GM23338 (cell line): ENCODE measurements around the gene EIF1AX. TPM values are rescaled to one million over a fixed set of nuclear protein-coding genes. Genes with fewer than 3 reads are reported as not detected.

Experiments
- ATAC-seq: fragments of 200-7000 bp; cut with Tn5 transposase; 3 replicates; pipeline ENCODE4 v1.9.1; 2020
- DNase-seq: peaks from one replicate; pipeline ENCODE4 v3.0.0-alpha.2; 2015; ENCODE audit warnings: low spot score
- H2AFZ ChIP-seq: fragments of 200-600 bp; sonication (generic); 2 replicates; pipeline ENCODE4 v1.8.0; 2016; ENCODE audit warnings: antibody characterized with exemption, mild to moderate bottlenecking, moderate library complexity
- H3F3A ChIP-seq: fragments of 200-600 bp; sonication (generic); replicated peaks from 2 replicates; pipeline ENCODE4 v1.8.0; 2017; ENCODE audit warnings: antibody characterized with exemption, mixed run types, low read depth
- H3K27ac ChIP-seq: fragments of 200-600 bp; sonication (generic); 2 replicates; pipeline ENCODE4 v1.6.1; 2016; ENCODE audit warnings: low read depth
- H3K27me3 ChIP-seq: fragments of 200-600 bp; sonication (generic); 2 replicates; pipeline ENCODE4 v1.8.0; 2016; ENCODE audit warnings: mild to moderate bottlenecking, mixed run types, moderate library complexity; ENCODE audit not compliant: insufficient read depth
- H3K36me3 ChIP-seq: fragments of 200-600 bp; sonication (generic); 2 replicates; pipeline ENCODE4 v1.8.0; 2016; ENCODE audit warnings: mild to moderate bottlenecking; ENCODE audit not compliant: insufficient read depth
- H3K4me1 ChIP-seq: fragments of 200-600 bp; sonication (generic); 2 replicates; pipeline ENCODE4 v1.8.0; 2016; ENCODE audit warnings: mild to moderate bottlenecking, moderate library complexity; ENCODE audit not compliant: insufficient read depth
- H3K4me2 ChIP-seq: fragments of 200-600 bp; sonication (generic); 2 replicates; pipeline ENCODE4 v1.7.1; 2017; ENCODE audit warnings: mixed run types
- H3K4me3 ChIP-seq: fragments of 200-600 bp; sonication (generic); 2 replicates; pipeline ENCODE4 v1.6.1; 2016; ENCODE audit warnings: mixed run types
- H3K79me2 ChIP-seq: fragments of 200-600 bp; sonication (generic); replicated peaks from 2 replicates; pipeline ENCODE4 v1.8.0; 2017; ENCODE audit warnings: mild to moderate bottlenecking; ENCODE audit not compliant: insufficient read depth
- H3K9me2 ChIP-seq: fragments of 200-600 bp; sonication (generic); 2 replicates; pipeline ENCODE4 v1.8.0; 2017; ENCODE audit not compliant: insufficient read depth
- H4K20me1 ChIP-seq: fragments of 200-600 bp; sonication (generic); replicated peaks from 2 replicates; pipeline ENCODE4 v1.8.0; 2017; ENCODE audit warnings: mild to moderate bottlenecking; ENCODE audit not compliant: insufficient read depth
- H3K27ac Mint-ChIP-seq: 2 replicates; pipeline ENCODE4 v1.8.0; 2020; ENCODE audit warnings: inconsistent platforms, mild to moderate bottlenecking, moderate library complexity, mixed read lengths
- H3K27me3 Mint-ChIP-seq: 3 replicates; pipeline ENCODE4 v1.8.0; 2022; ENCODE audit warnings: low read depth, mild to moderate bottlenecking, moderate library complexity, mixed read lengths, inconsistent platforms; ENCODE audit not compliant: insufficient read depth, poor library complexity
- H3K36me3 Mint-ChIP-seq: 3 replicates; pipeline ENCODE4 v1.8.0; 2021; ENCODE audit warnings: low read depth, mild to moderate bottlenecking, inconsistent platforms, moderate library complexity, mixed read lengths
- H3K4me1 Mint-ChIP-seq: 3 replicates; pipeline ENCODE4 v1.8.0; 2020; ENCODE audit warnings: mild to moderate bottlenecking, inconsistent platforms, mixed read lengths
- H3K4me3 Mint-ChIP-seq: 3 replicates; pipeline ENCODE4 v1.8.0; 2021; ENCODE audit warnings: moderate library complexity, mild to moderate bottlenecking, inconsistent platforms, mixed read lengths
- H3K9me3 Mint-ChIP-seq: 3 replicates; pipeline ENCODE4 v1.8.0; 2020; ENCODE audit warnings: moderate library complexity, mild to moderate bottlenecking, inconsistent platforms, mixed read lengths
- EZH2 ChIP-seq: fragments of 200-600 bp; sonication (generic); IDR thresholded peaks from one replicate; pipeline ENCODE4 v1.8.0; 2017; ENCODE audit warnings: antibody characterized with exemption, mild to moderate bottlenecking, low read depth; ENCODE audit not compliant: unreplicated experiment
- NANOG ChIP-seq: IDR thresholded peaks from 2 replicates; pipeline ENCODE4 v1.6.1; 2016; ENCODE audit warnings: antibody characterized with exemption, borderline replicate concordance
- POLR2AphosphoS5 ChIP-seq: IDR thresholded peaks from 2 replicates; pipeline ENCODE4 v1.6.1; 2016; ENCODE audit warnings: antibody characterized with exemption, low read depth
- STAT1 ChIP-seq: IDR thresholded peaks from one replicate; pipeline ENCODE4 v1.6.1; 2016; ENCODE audit warnings: antibody characterized with exemption; ENCODE audit not compliant: unreplicated experiment
- polyA plus RNA-seq: library from polyadenylated mRNA; unstranded; fragments of >200 nt; fragmentation: Nextera tagmentation; extraction: Ambion mirVana; gene quantifications from 2 replicates; pipeline ENCODE4 v1.2.1, GENCODE V29; 2016
- total RNA-seq: library from RNA; depleted of rRNA; stranded (reverse); fragments of >200 nt; shearing (Covaris generic); gene quantifications from 2 replicates; pipeline ENCODE4 v1.2.3, GENCODE V29; 2014
- TF ChIP-seq, protein P1 (sequence below): IDR thresholded peaks from 2 replicates; pipeline ENCODE4 v1.6.1; 2016; ENCODE audit warnings: antibody characterized with exemption
- TF ChIP-seq, protein P2 (sequence below), 2 experiments: fragments of 200-600 bp in 1 of 2; sonication (generic) in 1 of 2; conservative IDR thresholded peaks; 2 replicates each; pipeline versions ENCODE4 v1.5.1 to v1.6.1; 2016 to 2017; ENCODE audit warnings: antibody characterized with exemption in 2 of 2, low read depth in 2 of 2, mild to moderate bottlenecking in 2 of 2, moderate library complexity in 1 of 2
- TF ChIP-seq, protein P3 (sequence below): IDR thresholded peaks from one replicate; pipeline ENCODE4 v1.6.1; 2018; ENCODE audit warnings: antibody characterized with exemption; ENCODE audit not compliant: unreplicated experiment
- TF ChIP-seq, protein P4 (sequence below): fragments of 250-450 bp; sonication (Bioruptor Pico); IDR thresholded peaks from 2 replicates; pipeline ENCODE4 v1.5.0; 2020; ENCODE audit warnings: mild to moderate bottlenecking, moderate library complexity

The EIF1AX gene
- total and polyA plus RNA-seq, 2 experiments from 2014 or later, result 107 to 321 TPM

DNA sequence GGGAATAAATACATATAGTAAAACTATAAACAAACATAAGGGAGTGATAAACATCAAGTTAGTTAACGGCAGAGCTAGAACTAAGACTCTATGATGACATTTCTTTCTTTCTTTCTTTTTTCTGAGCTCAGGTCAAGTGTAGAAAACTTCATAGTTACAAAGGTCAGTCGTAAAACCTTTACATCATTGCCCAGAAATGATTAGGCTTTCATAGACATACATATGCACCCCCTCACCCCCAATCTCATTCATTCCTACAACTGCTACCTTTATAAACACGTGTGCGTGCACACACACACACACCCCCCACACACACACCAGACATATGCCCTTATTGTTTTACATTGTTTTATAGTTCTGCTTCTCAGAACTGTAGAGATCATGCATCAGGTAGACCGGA is 5.7 kb downstream of the EIF1AX start:
- no peak overlapping the region for H3K4me3 ChIP-seq
- H3K36me3 ChIP-seq, result peaks cover 36% of the 10 kb centered on the region; the same call in 1 of the 2 replicates
- H2AFZ ChIP-seq, result no peak overlapping the region
- Mint-ChIP-seq H3K27me3 (peaks cover 2% of the 10 kb centered on the region), H3K4me3 (no peak overlapping the region), H3K4me1 (peaks cover 10% of the 10 kb centered on the region; the same call in 2 of the 3 replicates), H3K27ac (no peak overlapping the region), H3K36me3 (peaks cover 81% of the 10 kb centered on the region), H3K9me3 (no peaks in the 10 kb centered on the region)
- H3K27me3 ChIP-seq, result no peaks in the 10 kb centered on the region
- TF ChIP-seq, protein P1, sequence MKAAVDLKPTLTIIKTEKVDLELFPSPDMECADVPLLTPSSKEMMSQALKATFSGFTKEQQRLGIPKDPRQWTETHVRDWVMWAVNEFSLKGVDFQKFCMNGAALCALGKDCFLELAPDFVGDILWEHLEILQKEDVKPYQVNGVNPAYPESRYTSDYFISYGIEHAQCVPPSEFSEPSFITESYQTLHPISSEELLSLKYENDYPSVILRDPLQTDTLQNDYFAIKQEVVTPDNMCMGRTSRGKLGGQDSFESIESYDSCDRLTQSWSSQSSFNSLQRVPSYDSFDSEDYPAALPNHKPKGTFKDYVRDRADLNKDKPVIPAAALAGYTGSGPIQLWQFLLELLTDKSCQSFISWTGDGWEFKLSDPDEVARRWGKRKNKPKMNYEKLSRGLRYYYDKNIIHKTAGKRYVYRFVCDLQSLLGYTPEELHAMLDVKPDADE, result no peak
- no peak for TF ChIP-seq STAT1
- TF ChIP-seq, protein P2, sequence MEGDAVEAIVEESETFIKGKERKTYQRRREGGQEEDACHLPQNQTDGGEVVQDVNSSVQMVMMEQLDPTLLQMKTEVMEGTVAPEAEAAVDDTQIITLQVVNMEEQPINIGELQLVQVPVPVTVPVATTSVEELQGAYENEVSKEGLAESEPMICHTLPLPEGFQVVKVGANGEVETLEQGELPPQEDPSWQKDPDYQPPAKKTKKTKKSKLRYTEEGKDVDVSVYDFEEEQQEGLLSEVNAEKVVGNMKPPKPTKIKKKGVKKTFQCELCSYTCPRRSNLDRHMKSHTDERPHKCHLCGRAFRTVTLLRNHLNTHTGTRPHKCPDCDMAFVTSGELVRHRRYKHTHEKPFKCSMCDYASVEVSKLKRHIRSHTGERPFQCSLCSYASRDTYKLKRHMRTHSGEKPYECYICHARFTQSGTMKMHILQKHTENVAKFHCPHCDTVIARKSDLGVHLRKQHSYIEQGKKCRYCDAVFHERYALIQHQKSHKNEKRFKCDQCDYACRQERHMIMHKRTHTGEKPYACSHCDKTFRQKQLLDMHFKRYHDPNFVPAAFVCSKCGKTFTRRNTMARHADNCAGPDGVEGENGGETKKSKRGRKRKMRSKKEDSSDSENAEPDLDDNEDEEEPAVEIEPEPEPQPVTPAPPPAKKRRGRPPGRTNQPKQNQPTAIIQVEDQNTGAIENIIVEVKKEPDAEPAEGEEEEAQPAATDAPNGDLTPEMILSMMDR (conservative IDR thresholded peaks at IDR 0.05; ENCODE audit: low read depth in 2 of 2), result no peak
- no peak for TF ChIP-seq NANOG
- H3K4me2 ChIP-seq, result no peak overlapping the region
- no peaks in the 10 kb centered on the region for H3K9me2 ChIP-seq
- no peaks in the 10 kb centered on the region; the same call in 1 of the 2 replicates for H3K4me1 ChIP-seq
- H3F3A ChIP-seq, result no peaks in the 10 kb centered on the region
- no peak for DNase-seq
- H3K27ac ChIP-seq, result no peak overlapping the region
- no peak for ATAC-seq
- H3K79me2 ChIP-seq, result peaks cover 51% of the 10 kb centered on the region
- peaks cover 7% of the 10 kb centered on the region for H4K20me1 ChIP-seq

DNA sequence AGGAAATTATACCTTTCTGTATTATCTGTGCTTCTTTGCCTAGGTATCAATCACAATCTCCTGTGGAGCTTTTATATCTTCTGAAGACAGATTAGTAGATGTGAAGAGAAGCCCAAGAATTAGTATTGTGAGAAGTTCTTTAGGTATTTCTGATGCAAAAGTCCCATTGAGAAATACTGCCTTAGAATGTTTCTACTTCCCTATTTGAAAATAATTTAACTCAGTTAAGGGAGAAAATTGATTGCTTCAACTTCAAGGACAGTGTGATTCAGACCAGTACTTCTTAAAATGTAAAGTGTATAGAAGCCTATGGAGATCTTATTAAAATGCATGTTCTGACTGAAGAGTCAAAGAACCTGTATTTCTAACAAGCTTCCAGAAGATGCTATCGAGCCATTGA is 9.0 kb downstream of the EIF1AX start:
- Mint-ChIP-seq H3K4me1 (no peaks in the 10 kb centered on the region), H3K27me3 (peaks cover 2% of the 10 kb centered on the region)
- peaks cover 43% of the 10 kb centered on the region; the same call in 1 of the 2 replicates for H3K36me3 ChIP-seq
- TF ChIP-seq EZH2, result no peak
- no peak for TF ChIP-seq POLR2AphosphoS5
- TF ChIP-seq, protein P1, result no peak
- TF ChIP-seq, protein P3, sequence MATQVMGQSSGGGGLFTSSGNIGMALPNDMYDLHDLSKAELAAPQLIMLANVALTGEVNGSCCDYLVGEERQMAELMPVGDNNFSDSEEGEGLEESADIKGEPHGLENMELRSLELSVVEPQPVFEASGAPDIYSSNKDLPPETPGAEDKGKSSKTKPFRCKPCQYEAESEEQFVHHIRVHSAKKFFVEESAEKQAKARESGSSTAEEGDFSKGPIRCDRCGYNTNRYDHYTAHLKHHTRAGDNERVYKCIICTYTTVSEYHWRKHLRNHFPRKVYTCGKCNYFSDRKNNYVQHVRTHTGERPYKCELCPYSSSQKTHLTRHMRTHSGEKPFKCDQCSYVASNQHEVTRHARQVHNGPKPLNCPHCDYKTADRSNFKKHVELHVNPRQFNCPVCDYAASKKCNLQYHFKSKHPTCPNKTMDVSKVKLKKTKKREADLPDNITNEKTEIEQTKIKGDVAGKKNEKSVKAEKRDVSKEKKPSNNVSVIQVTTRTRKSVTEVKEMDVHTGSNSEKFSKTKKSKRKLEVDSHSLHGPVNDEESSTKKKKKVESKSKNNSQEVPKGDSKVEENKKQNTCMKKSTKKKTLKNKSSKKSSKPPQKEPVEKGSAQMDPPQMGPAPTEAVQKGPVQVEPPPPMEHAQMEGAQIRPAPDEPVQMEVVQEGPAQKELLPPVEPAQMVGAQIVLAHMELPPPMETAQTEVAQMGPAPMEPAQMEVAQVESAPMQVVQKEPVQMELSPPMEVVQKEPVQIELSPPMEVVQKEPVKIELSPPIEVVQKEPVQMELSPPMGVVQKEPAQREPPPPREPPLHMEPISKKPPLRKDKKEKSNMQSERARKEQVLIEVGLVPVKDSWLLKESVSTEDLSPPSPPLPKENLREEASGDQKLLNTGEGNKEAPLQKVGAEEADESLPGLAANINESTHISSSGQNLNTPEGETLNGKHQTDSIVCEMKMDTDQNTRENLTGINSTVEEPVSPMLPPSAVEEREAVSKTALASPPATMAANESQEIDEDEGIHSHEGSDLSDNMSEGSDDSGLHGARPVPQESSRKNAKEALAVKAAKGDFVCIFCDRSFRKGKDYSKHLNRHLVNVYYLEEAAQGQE, result no peak
- TF ChIP-seq, protein P4, sequence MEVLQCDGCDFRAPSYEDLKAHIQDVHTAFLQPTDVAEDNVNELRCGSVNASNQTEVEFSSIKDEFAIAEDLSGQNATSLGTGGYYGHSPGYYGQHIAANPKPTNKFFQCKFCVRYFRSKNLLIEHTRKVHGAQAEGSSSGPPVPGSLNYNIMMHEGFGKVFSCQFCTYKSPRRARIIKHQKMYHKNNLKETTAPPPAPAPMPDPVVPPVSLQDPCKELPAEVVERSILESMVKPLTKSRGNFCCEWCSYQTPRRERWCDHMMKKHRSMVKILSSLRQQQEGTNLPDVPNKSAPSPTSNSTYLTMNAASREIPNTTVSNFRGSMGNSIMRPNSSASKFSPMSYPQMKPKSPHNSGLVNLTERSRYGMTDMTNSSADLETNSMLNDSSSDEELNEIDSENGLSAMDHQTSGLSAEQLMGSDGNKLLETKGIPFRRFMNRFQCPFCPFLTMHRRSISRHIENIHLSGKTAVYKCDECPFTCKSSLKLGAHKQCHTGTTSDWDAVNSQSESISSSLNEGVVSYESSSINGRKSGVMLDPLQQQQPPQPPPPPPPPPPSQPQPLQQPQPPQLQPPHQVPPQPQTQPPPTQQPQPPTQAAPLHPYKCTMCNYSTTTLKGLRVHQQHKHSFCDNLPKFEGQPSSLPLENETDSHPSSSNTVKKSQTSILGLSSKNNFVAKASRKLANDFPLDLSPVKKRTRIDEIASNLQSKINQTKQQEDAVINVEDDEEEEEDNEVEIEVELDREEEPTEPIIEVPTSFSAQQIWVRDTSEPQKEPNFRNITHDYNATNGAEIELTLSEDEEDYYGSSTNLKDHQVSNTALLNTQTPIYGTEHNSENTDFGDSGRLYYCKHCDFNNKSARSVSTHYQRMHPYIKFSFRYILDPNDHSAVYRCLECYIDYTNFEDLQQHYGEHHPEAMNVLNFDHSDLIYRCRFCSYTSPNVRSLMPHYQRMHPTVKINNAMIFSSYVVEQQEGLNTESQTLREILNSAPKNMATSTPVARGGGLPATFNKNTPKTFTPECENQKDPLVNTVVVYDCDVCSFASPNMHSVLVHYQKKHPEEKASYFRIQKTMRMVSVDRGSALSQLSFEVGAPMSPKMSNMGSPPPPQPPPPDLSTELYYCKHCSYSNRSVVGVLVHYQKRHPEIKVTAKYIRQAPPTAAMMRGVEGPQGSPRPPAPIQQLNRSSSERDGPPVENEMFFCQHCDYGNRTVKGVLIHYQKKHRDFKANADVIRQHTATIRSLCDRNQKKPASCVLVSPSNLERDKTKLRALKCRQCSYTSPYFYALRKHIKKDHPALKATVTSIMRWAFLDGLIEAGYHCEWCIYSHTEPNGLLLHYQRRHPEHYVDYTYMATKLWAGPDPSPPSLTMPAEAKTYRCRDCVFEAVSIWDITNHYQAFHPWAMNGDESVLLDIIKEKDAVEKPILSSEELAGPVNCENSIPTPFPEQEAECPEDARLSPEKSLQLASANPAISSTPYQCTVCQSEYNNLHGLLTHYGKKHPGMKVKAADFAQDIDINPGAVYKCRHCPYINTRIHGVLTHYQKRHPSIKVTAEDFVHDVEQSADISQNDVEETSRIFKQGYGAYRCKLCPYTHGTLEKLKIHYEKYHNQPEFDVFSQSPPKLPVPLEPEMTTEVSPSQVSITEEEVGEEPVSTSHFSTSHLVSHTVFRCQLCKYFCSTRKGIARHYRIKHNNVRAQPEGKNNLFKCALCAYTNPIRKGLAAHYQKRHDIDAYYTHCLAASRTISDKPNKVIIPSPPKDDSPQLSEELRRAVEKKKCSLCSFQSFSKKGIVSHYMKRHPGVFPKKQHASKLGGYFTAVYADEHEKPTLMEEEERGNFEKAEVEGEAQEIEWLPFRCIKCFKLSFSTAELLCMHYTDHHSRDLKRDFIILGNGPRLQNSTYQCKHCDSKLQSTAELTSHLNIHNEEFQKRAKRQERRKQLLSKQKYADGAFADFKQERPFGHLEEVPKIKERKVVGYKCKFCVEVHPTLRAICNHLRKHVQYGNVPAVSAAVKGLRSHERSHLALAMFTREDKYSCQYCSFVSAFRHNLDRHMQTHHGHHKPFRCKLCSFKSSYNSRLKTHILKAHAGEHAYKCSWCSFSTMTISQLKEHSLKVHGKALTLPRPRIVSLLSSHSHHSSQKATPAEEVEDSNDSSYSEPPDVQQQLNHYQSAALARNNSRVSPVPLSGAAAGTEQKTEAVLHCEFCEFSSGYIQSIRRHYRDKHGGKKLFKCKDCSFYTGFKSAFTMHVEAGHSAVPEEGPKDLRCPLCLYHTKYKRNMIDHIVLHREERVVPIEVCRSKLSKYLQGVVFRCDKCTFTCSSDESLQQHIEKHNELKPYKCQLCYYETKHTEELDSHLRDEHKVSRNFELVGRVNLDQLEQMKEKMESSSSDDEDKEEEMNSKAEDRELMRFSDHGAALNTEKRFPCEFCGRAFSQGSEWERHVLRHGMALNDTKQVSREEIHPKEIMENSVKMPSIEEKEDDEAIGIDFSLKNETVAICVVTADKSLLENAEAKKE (CRISPR knock-in tag), result no peak

More for the DNA sequence above, 9.0 kb downstream of the EIF1AX start:
- Histone ChIP-seq H2AFZ (no peak overlapping the region), H3K4me2 (no peak overlapping the region), H3K27me3 (no peaks in the 10 kb centered on the region), H3K4me3 (no peak overlapping the region), H3K27ac (no peak overlapping the region), H3K4me1 (no peaks in the 10 kb centered on the region), H3K9me2 (no peaks in the 10 kb centered on the region), H4K20me1 (no peaks in the 10 kb centered on the region; the same call in none of the 2 replicates), H3K79me2 (peaks cover 18% of the 10 kb centered on the region), H3F3A (no peaks in the 10 kb centered on the region)
- DNase-seq, result no peak
- H3K27ac Mint-ChIP-seq, result no peak overlapping the region
- no peak overlapping the region for H3K4me3 Mint-ChIP-seq
- ATAC-seq, result no peak
- no peaks in the 10 kb centered on the region for H3K9me3 Mint-ChIP-seq
- peaks cover 68% of the 10 kb centered on the region for H3K36me3 Mint-ChIP-seq
